Aorta (tissue), 5 donors: ENCODE measurements around the gene CHST11. TPM values are rescaled to one million over a fixed set of nuclear protein-coding genes. Genes with fewer than 3 reads are reported as not detected.
"Not testable (repeated sequence)": the region's sequence is repeated elsewhere in the genome, so short reads cannot be mapped to it uniquely, and the experiment has no call there.

ENCODE experiments used
- ATAC-seq: fragments of 200-7000 bp; cut with Tn5 transposase; one replicate; pipeline ENCODE4 v1.9.1; 2022; ENCODE audit warnings: moderate library complexity; ENCODE audit not compliant: low FRiP score
- DNase-seq, 2 donors: peaks; one replicate each; pipeline ENCODE4 v3.0.0-alpha.2; 2020
- H3K27ac ChIP-seq, 2 donors: one replicate each; pipeline ENCODE4 v1.5.1; 2013; ENCODE audit warnings: low read length in 2 of 2, mild to moderate bottlenecking in 2 of 2, moderate library complexity in 2 of 2, control low read depth in 1 of 2, inconsistent platforms in 1 of 2, low read depth in 1 of 2
- H3K27me3 ChIP-seq, 2 donors: one replicate each; pipeline ENCODE4 v1.6.1; 2013; ENCODE audit warnings: control low read depth in 1 of 2, low read length in 1 of 2, mild to moderate bottlenecking in 1 of 2, moderate library complexity in 1 of 2; ENCODE audit not compliant: insufficient read depth in 2 of 2, control insufficient read depth in 1 of 2
- H3K36me3 ChIP-seq, 2 donors: one replicate each; pipeline ENCODE4 v1.6.1; 2013; ENCODE audit warnings: control low read depth in 1 of 2, low read length in 1 of 2, mild to moderate bottlenecking in 1 of 2; ENCODE audit not compliant: insufficient read depth in 2 of 2, control insufficient read depth in 1 of 2
- H3K4me1 ChIP-seq, 2 donors: one replicate each; pipeline ENCODE4 v1.6.1; 2013; ENCODE audit warnings: low read length in 2 of 2, control low read depth in 1 of 2, mild to moderate bottlenecking in 1 of 2, moderate library complexity in 1 of 2; ENCODE audit not compliant: insufficient read depth in 2 of 2, control insufficient read depth in 1 of 2
- H3K4me3 ChIP-seq, 2 donors: one replicate each; pipeline ENCODE4 v1.5.1; 2013; ENCODE audit warnings: low read length in 2 of 2, control low read depth in 1 of 2, mild to moderate bottlenecking in 1 of 2
- H3K9me3 ChIP-seq: one replicate; pipeline ENCODE4 v1.6.1; 2013; ENCODE audit warnings: mild to moderate bottlenecking, low read length; ENCODE audit not compliant: control insufficient read depth
- WGBS, 2 donors: extraction: QIAGEN DNeasy Blood & Tissue Kit; methylation state at CpG; one replicate each; pipeline ENCODE4 v1.1.7; 2013; 5-methylcytosine and 5-hydroxymethylcytosine counted together
- intact Hi-C, 2 donors: fragments of 100-400 bp; cut with DNase I; formaldehyde crosslinking; loops; one replicate each; pipeline versions ENCODE4 v1.14.2 to v1.15.0; 2022
- polyA plus RNA-seq, 2 donors: library from polyadenylated mRNA; stranded (reverse); fragments of 200-250 nt; gene quantifications; one replicate each; pipeline ENCODE4 v1.2.3, GENCODE V29; 2013
- total RNA-seq, 2 donors: library from RNA; stranded (reverse); fragmentation: NEBNext Ultra II Directional; extraction: Animal tissue kit (Norgen Biotek cat#: 25700); gene quantifications; one replicate each; pipeline ENCODE4 v1.2.1, GENCODE V29; 2021
- donor health status: healthy with polysubstance abuse.
- donor health status: Bipolar disorder and iron deficiency.
- donor health status: DM: no; HTN: no; CAD: no.
- donor health status: DM: no; HTN: no; CAD: no.
- donor health status: DM: yes; HTN: yes; CAD: no.

The CHST11 gene
- total and polyA plus RNA-seq, 4 donors: 2.1 to 31.0 (median 15.7) TPM

GRCh38 chr12:104551313-104551931 is 94.7 kb downstream of the CHST11 start:
- no peak for DNase-seq
- no peaks in the 10 kb centered on the region for H3K36me3 ChIP-seq
- no peaks in the 10 kb centered on the region for H3K27me3 ChIP-seq
- peaks cover 3% of the 10 kb centered on the region for H3K9me3 ChIP-seq
- no peak overlapping the region for H3K27ac ChIP-seq
- H3K4me3 ChIP-seq: no peak overlapping the region
- no peak for ATAC-seq
- WGBS, 2 donors: 82% methylated on average over 14 of the region's 14 CpGs
- no peaks in the 10 kb centered on the region for H3K4me1 ChIP-seq
- intact Hi-C loops: no loop called here

- WGBS, 2 donors: 96 to 97% methylated on average over 4 of the region's 4 CpGs
- ATAC-seq (no peak), DNase-seq (no peak)
- Histone ChIP-seq H3K27me3 (no peaks in the 10 kb centered on the region), H3K27ac (no peak overlapping the region), H3K4me1 (no peaks in the 10 kb centered on the region), H3K9me3 (peaks cover 2% of the 10 kb centered on the region), H3K36me3 (no peaks in the 10 kb centered on the region), H3K4me3 (no peak overlapping the region)
- intact Hi-C loops: no loop called here
Measured at GRCh38 chr12:104553421-104553820, 96.7 kb downstream of the CHST11 start.

GRCh38 chr12:104555648-104556047 is 98.9 kb downstream of the CHST11 start:
- DNase-seq (no peak), ATAC-seq (no peak)
- no peak overlapping the region for H3K4me3 ChIP-seq
- H3K36me3 ChIP-seq: no peaks in the 10 kb centered on the region
- WGBS, 2 donors: 76 to 77% methylated on average over 6 of the region's 6 CpGs
- intact Hi-C loops: no loop called here
- H3K4me1 ChIP-seq: no peaks in the 10 kb centered on the region
- H3K27me3 ChIP-seq: no peaks in the 10 kb centered on the region
- H3K27ac ChIP-seq: no peak overlapping the region
- peaks cover 2% of the 10 kb centered on the region for H3K9me3 ChIP-seq

- Histone ChIP-seq H3K36me3 (no peaks in the 10 kb centered on the region), H3K4me3 (no peak overlapping the region), H3K9me3 (peaks cover 2% of the 10 kb centered on the region), H3K27me3 (no peaks in the 10 kb centered on the region), H3K27ac (no peak overlapping the region), H3K4me1 (no peaks in the 10 kb centered on the region)
- 92 to 94% methylated on average over 13 of the region's 13 CpGs for WGBS, 2 donors
- intact Hi-C loops: no loop called here
- ATAC-seq: no peak
- DNase-seq: no peak
Measured at GRCh38 chr12:104557488-104558195, 100.9 kb downstream of the CHST11 start.

- Histone ChIP-seq H3K4me1 (no peaks in the 10 kb centered on the region), H3K36me3 (no peaks in the 10 kb centered on the region), H3K4me3 (no peak overlapping the region), H3K27ac (no peak overlapping the region), H3K27me3 (no peaks in the 10 kb centered on the region), H3K9me3 (no peaks in the 10 kb centered on the region)
- DNase-seq (no peak), ATAC-seq (no peak)
- intact Hi-C loops: no loop called here
- WGBS, 2 donors: 91 to 95% methylated on average over 5 of the region's 5 CpGs
Measured at GRCh38 chr12:104560881-104561280, 104.1 kb downstream of the CHST11 start.

GRCh38 chr12:104562763-104563162 is 106.0 kb downstream of the CHST11 start:
- Histone ChIP-seq H3K4me1 (no peaks in the 10 kb centered on the region), H3K36me3 (no peaks in the 10 kb centered on the region), H3K4me3 (no peak overlapping the region), H3K27ac (no peak overlapping the region), H3K9me3 (no peaks in the 10 kb centered on the region), H3K27me3 (no peaks in the 10 kb centered on the region)
- 93 to 96% methylated on average over 4 of the region's 4 CpGs for WGBS, 2 donors
- DNase-seq (no peak), ATAC-seq (no peak)
- intact Hi-C loops: no loop called here

GRCh38 chr12:104564662-104565061 is 107.9 kb downstream of the CHST11 start:
- H3K4me3 ChIP-seq, H3K27me3 ChIP-seq, H3K27ac ChIP-seq, ATAC-seq, H3K4me1 ChIP-seq, DNase-seq, H3K9me3 ChIP-seq, H3K36me3 ChIP-seq, intact Hi-C loops: not testable (repeated sequence)
- WGBS, 2 donors: 83 to 97% methylated on average over 3 of the region's 3 CpGs

GRCh38 chr12:104565606-104566243 is 109.0 kb downstream of the CHST11 start:
- Histone ChIP-seq H3K27me3 (no peaks in the 10 kb centered on the region), H3K36me3 (no peaks in the 10 kb centered on the region), H3K4me1 (no peaks in the 10 kb centered on the region), H3K27ac (peak overlapping the region in 1 of 2 donors; percentile 5), H3K4me3 (no peak overlapping the region), H3K9me3 (no peaks in the 10 kb centered on the region)
- DNase-seq (no peak), ATAC-seq (no peak)
- intact Hi-C loops: no loop called here
- 47 to 56% methylated on average over 8 of the region's 8 CpGs for WGBS, 2 donors
